ENCODE results near the gene ISLR.

- TF ChIP-seq CTCF (IDR thresholded peaks at IDR 0.05) (no peak), GATA3 (IDR thresholded peaks at IDR 0.05; ENCODE audit: borderline replicate concordance) (no peak), KDM1A (IDR thresholded peaks at IDR 0.05; ENCODE audit: low read depth) (no peak)
These were observed 8.6 kb downstream of the ISLR start for GRCh38 chr15:74182131-74182530.

Data from A549 (cell line).